ENCODE measurements around the gene PACS1.

DNA sequence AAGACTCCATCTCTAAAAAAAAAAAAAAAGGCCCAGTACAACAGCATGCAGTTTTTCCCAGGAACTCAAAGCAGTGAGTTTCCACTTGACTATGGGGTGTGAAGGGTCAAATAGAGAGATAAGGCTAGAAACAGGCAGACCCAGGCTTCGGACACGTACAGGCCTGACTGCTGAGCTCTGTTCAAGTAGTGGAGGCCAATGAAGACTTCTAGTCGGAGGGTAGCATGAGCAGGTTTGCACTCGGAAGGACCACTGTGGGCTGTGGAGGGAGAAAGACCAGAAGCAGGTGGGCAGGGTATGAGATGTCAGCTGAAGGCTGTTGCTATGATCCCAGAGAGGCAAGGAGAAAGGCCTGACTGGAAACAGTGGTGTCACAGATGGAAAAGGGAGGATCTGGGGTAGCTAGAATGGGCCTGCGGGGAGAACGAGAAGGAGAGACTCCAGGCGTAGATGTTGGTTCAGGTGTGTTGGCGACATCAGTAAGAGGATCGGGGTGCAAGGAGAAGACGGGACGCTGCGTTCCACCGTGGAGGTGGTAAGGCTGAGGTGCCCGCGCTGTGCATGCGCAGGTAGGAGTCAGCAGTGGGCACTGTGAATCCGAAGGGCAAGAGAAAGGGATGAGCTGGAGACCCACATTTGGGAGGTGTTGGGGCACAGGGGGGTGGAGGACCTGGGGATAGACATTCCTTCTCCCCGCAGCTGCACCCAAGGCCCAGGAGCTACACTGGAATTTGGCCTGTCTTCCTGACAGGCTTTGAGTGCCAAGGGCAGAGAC lies 149.0 kb downstream of the PACS1 start:
- TF ChIP-seq CTCF (IDR thresholded peaks at IDR 0.05): no peak
- TF ChIP-seq POLR2A (IDR thresholded peaks at IDR 0.05): no peak

Data from breast epithelium (tissue), 3 donors.